Fibroblast of lung (primary cell): ENCODE data around the gene MAP4K3.

Experiments used
- EZH2 ChIP-seq: IDR thresholded peaks from 2 replicates; pipeline ENCODE4 v1.5.1; 2012; ENCODE audit warnings: low read length, control low read depth, mild to moderate bottlenecking; ENCODE audit errors: missing control alignments
- TF ChIP-seq, protein P1 (sequence below), 2 donors: IDR thresholded peaks in 1 of 2; conservative IDR thresholded peaks in 1 of 2; 1 replicate in 1 of 2; 2 replicates in 1 of 2; pipeline ENCODE4 v1.5.1; 2011 to 2012; ENCODE audit warnings: low read length in 2 of 2, control low read depth in 1 of 2, inconsistent platforms in 1 of 2, low read depth in 1 of 2, mild to moderate bottlenecking in 1 of 2

DNA sequence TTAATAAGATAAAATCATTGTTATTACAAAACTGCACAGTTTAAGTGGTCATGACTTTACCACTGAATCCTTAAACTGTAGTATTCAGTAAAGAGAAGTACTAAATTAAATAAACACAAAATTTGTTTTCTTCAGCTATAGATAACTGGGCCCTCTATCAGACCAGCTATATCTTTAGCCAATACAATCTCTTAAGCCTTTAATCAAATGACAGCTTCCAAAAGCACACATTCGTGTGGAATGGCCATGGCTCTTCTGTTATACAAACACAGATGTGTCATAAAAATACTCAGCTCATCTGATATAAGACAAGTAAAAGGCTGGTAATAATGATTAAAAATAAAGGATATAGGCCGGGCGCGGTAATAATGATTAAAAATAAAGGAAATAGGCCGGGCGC, 135.7 kb downstream of the MAP4K3 start:
- TF ChIP-seq, protein P1, sequence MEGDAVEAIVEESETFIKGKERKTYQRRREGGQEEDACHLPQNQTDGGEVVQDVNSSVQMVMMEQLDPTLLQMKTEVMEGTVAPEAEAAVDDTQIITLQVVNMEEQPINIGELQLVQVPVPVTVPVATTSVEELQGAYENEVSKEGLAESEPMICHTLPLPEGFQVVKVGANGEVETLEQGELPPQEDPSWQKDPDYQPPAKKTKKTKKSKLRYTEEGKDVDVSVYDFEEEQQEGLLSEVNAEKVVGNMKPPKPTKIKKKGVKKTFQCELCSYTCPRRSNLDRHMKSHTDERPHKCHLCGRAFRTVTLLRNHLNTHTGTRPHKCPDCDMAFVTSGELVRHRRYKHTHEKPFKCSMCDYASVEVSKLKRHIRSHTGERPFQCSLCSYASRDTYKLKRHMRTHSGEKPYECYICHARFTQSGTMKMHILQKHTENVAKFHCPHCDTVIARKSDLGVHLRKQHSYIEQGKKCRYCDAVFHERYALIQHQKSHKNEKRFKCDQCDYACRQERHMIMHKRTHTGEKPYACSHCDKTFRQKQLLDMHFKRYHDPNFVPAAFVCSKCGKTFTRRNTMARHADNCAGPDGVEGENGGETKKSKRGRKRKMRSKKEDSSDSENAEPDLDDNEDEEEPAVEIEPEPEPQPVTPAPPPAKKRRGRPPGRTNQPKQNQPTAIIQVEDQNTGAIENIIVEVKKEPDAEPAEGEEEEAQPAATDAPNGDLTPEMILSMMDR (conservative IDR thresholded peaks at IDR 0.05 in 1 of 2, IDR thresholded peaks at IDR 0.05 in 1 of 2; ENCODE audit: low read depth in 1 of 2, low read length in 2 of 2): no peak
- no peak for TF ChIP-seq EZH2
